ENCODE measurements around the gene MT1G.

DNA sequence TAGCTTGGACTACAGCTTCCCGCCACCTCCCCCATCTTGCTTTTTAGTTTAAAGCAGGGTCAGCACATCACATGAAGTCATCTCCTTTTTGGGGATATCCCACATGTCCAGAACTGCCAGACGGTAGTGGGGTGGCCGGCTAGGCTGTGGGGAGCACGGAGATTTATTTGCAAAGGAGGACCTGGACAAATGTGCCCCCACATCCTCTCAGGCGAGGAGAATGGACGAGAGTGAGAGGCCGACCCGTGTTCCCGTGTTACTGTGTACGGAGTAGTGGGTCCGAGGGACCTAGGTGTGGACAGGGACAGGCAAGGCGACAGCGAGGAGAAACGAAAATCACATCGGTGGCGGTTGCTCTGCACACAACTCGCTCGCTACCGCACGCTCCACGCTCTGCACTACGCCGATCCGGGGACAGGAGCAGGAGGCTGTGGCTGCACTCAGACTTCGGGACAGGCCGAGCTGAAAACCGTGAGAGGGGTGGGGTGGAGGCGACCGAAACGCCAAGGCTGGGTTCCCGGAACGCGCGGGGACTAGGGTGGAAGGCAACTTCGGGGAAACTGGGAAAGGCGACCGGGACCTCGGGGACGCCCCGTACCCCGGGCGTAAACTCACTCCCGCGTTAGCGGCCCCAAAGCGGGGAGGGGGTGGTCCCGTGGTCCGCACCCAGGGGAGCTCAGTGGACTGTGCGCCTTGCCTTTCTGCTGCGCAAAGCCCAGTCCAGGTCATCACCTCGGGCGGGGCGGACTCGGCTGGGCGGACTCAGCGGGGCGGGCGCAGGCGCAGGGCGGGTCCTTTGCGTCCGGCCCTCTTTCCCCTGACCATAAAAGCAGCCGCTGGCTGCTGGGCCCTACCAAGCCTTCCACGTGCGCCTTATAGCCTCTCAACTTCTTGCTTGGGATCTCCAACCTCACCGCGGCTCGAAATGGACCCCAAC is 29.8 kb downstream of the MT1G start, which contains the start of gene MT1A:
- TF ChIP-seq, protein P1, sequence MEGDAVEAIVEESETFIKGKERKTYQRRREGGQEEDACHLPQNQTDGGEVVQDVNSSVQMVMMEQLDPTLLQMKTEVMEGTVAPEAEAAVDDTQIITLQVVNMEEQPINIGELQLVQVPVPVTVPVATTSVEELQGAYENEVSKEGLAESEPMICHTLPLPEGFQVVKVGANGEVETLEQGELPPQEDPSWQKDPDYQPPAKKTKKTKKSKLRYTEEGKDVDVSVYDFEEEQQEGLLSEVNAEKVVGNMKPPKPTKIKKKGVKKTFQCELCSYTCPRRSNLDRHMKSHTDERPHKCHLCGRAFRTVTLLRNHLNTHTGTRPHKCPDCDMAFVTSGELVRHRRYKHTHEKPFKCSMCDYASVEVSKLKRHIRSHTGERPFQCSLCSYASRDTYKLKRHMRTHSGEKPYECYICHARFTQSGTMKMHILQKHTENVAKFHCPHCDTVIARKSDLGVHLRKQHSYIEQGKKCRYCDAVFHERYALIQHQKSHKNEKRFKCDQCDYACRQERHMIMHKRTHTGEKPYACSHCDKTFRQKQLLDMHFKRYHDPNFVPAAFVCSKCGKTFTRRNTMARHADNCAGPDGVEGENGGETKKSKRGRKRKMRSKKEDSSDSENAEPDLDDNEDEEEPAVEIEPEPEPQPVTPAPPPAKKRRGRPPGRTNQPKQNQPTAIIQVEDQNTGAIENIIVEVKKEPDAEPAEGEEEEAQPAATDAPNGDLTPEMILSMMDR (conservative IDR thresholded peaks at IDR 0.05; ENCODE audit: low read depth, low read length), result no peak
- TF ChIP-seq EZH2 (IDR thresholded peaks at IDR 0.05; ENCODE audit: low read length, unreplicated experiment), result no peak
